H9 (cell line): ENCODE results near the gene COPZ2. TPM values are rescaled to one million over a fixed set of nuclear protein-coding genes. Genes with fewer than 3 reads are reported as not detected.

Experiments
- DNase-seq: peaks from one replicate; pipeline ENCODE4 v3.0.0-alpha.2; 2017
- H2AFZ ChIP-seq: one replicate; pipeline ENCODE4 v1.6.1; 2013; ENCODE audit warnings: mild to moderate bottlenecking, low read length, control low read depth, moderate library complexity
- H2AK5ac ChIP-seq: 2 replicates; pipeline ENCODE4 v1.6.1; 2013; ENCODE audit warnings: low read length, control low read depth, mixed read lengths; ENCODE audit not compliant: insufficient read length
- H2BK120ac ChIP-seq: one replicate; pipeline ENCODE4 v1.6.1; 2013; ENCODE audit warnings: low read depth, mild to moderate bottlenecking, low read length, control low read depth, inconsistent platforms; ENCODE audit not compliant: poor library complexity, severe bottlenecking
- H2BK12ac ChIP-seq: 2 replicates; pipeline ENCODE4 v1.6.1; 2013; ENCODE audit warnings: low read length, control low read depth, mixed read lengths, low read depth; ENCODE audit not compliant: insufficient read length
- H2BK15ac ChIP-seq: 2 replicates; pipeline ENCODE4 v1.6.1; 2013; ENCODE audit warnings: low read depth, low read length, control low read depth
- H2BK20ac ChIP-seq: one replicate; pipeline ENCODE4 v1.6.1; 2013; ENCODE audit warnings: low read depth, mild to moderate bottlenecking, low read length, control low read depth, inconsistent platforms; ENCODE audit not compliant: poor library complexity, severe bottlenecking
- H2BK5ac ChIP-seq: 2 replicates; pipeline ENCODE4 v1.6.1; 2013; ENCODE audit warnings: low read length, control low read depth, mixed read lengths; ENCODE audit not compliant: insufficient read length
- H3K14ac ChIP-seq: 2 replicates; pipeline ENCODE4 v1.6.1; 2013; ENCODE audit warnings: low read length, control low read depth; ENCODE audit not compliant: insufficient read depth
- H3K18ac ChIP-seq: 2 replicates; pipeline ENCODE4 v1.6.1; 2013; ENCODE audit warnings: low read depth, mild to moderate bottlenecking, mixed read lengths, low read length, control low read depth; ENCODE audit not compliant: insufficient read length
- H3K23ac ChIP-seq: 2 replicates; pipeline ENCODE4 v1.6.1; 2013; ENCODE audit warnings: low read length, control low read depth, mixed read lengths, low read depth; ENCODE audit not compliant: insufficient read length
- H3K23me2 ChIP-seq: 2 replicates; pipeline ENCODE4 v1.6.1; 2013; ENCODE audit warnings: low read depth, mild to moderate bottlenecking, mixed read lengths, low read length, control low read depth; ENCODE audit not compliant: insufficient read length, poor library complexity, severe bottlenecking
- H3K27ac ChIP-seq: 2 replicates; pipeline ENCODE4 v1.5.1; 2013; ENCODE audit warnings: low read length, control low read depth, mixed read lengths, low read depth; ENCODE audit not compliant: insufficient read length
- H3K27me3 ChIP-seq: 2 replicates; pipeline ENCODE4 v1.6.1; 2013; ENCODE audit warnings: low read length, control low read depth, inconsistent platforms; ENCODE audit not compliant: insufficient read depth
- H3K4ac ChIP-seq: 2 replicates; pipeline ENCODE4 v1.6.1; 2013; ENCODE audit warnings: low read depth, mild to moderate bottlenecking, control low read depth, inconsistent platforms, low read length, moderate library complexity
- H3K4me1 ChIP-seq: 2 replicates; pipeline ENCODE4 v1.6.1; 2013; ENCODE audit warnings: low read length, control low read depth, inconsistent platforms; ENCODE audit not compliant: insufficient read depth
- H3K4me2 ChIP-seq: 2 replicates; pipeline ENCODE4 v1.6.1; 2013; ENCODE audit warnings: low read length, control low read depth, mixed read lengths; ENCODE audit not compliant: insufficient read length, insufficient read depth
- H3K56ac ChIP-seq: 2 replicates; pipeline ENCODE4 v1.6.1; 2013; ENCODE audit warnings: low read depth, mild to moderate bottlenecking, mixed read lengths, low read length, control low read depth; ENCODE audit not compliant: insufficient read length
- H3K79me1 ChIP-seq: 2 replicates; pipeline ENCODE4 v1.6.1; 2013; ENCODE audit warnings: low read depth, mild to moderate bottlenecking, moderate library complexity, low read length, control low read depth, inconsistent platforms; ENCODE audit not compliant: insufficient read depth, poor library complexity, severe bottlenecking
- H3K79me2 ChIP-seq: 2 replicates; pipeline ENCODE4 v1.6.1; 2013; ENCODE audit warnings: low read length, control low read depth, inconsistent platforms; ENCODE audit not compliant: insufficient read depth
- H3K9ac ChIP-seq: 2 replicates; pipeline ENCODE4 v1.6.1; 2013; ENCODE audit warnings: low read length, control low read depth, mixed read lengths; ENCODE audit not compliant: insufficient read length; ENCODE audit errors: extremely low read depth
- H3K9me3 ChIP-seq: one replicate; pipeline ENCODE4 v1.6.1; 2013; ENCODE audit warnings: low read depth, low read length, inconsistent platforms; ENCODE audit not compliant: control insufficient read depth
- H3T11ph ChIP-seq: one replicate; pipeline ENCODE4 v1.6.1; 2013; ENCODE audit warnings: mild to moderate bottlenecking, low read length, control low read depth, inconsistent platforms
- H4K20me1 ChIP-seq: one replicate; pipeline ENCODE4 v1.6.1; 2013; ENCODE audit not compliant: control insufficient read depth, insufficient read length, insufficient read depth
- H4K5ac ChIP-seq: 2 replicates; pipeline ENCODE4 v1.6.1; 2013; ENCODE audit warnings: low read depth, mild to moderate bottlenecking, mixed read lengths, low read length, control low read depth; ENCODE audit not compliant: insufficient read length
- H4K8ac ChIP-seq: replicated peaks from 2 replicates; pipeline ENCODE4 v1.6.1; 2013; ENCODE audit warnings: low read length, control low read depth, mixed read lengths, low read depth; ENCODE audit not compliant: insufficient read length
- H4K91ac ChIP-seq: 2 replicates; pipeline ENCODE4 v1.6.1; 2013; ENCODE audit warnings: low read depth, mild to moderate bottlenecking, moderate library complexity, mixed read lengths, low read length, control low read depth; ENCODE audit not compliant: insufficient read length
- H3K27ac Mint-ChIP-seq, 3 experiments: 2 replicates in 2 of 3; 3 replicates in 1 of 3; pipeline ENCODE4 v1.8.0; 2020 to 2021; ENCODE audit warnings: mixed read lengths in 3 of 3, mild to moderate bottlenecking in 1 of 3, moderate library complexity in 1 of 3
- H3K27me3 Mint-ChIP-seq: 2 replicates; pipeline ENCODE4 v1.8.0; 2021; ENCODE audit warnings: low read depth, mild to moderate bottlenecking, moderate library complexity, mixed read lengths
- H3K36me3 Mint-ChIP-seq, 3 experiments: 2 replicates in 2 of 3; 3 replicates in 1 of 3; pipeline ENCODE4 v1.8.0; 2020 to 2021; ENCODE audit warnings: low read depth in 3 of 3, mixed read lengths in 3 of 3; ENCODE audit not compliant: insufficient read depth in 1 of 3
- H3K4me1 Mint-ChIP-seq, 2 experiments: 2 replicates each; pipeline ENCODE4 v1.8.0; 2020; ENCODE audit warnings: mixed read lengths in 2 of 2
- H3K4me3 Mint-ChIP-seq, 2 experiments: 2 replicates in 1 of 2; 3 replicates in 1 of 2; pipeline ENCODE4 v1.8.0; 2020 to 2021; ENCODE audit warnings: mild to moderate bottlenecking in 2 of 2, mixed read lengths in 2 of 2, moderate library complexity in 1 of 2
- H3K9me3 Mint-ChIP-seq, 2 experiments: 2 replicates in 1 of 2; 3 replicates in 1 of 2; pipeline ENCODE4 v1.8.0; 2020; ENCODE audit warnings: mild to moderate bottlenecking in 2 of 2, mixed read lengths in 2 of 2, moderate library complexity in 1 of 2
- CTCF ChIP-seq: fragments of 200-600 bp; sonication (generic); conservative IDR thresholded peaks from 3 replicates; pipeline ENCODE4 v1.8.0; 2021; ENCODE audit warnings: antibody characterized with exemption, mild to moderate bottlenecking
- WGBS: extraction: QIAGEN DNeasy Blood & Tissue Kit; methylation state at CpG from one replicate; pipeline ENCODE4 v1.1.7; 2013; ENCODE audit warnings: missing lambda C conversion rate, low lambda C conversion rate, mixed read lengths; ENCODE audit not compliant: insufficient read length; ENCODE audit errors: extremely low coverage; 5-methylcytosine and 5-hydroxymethylcytosine counted together
- total RNA-seq: library from RNA; stranded (reverse); gene quantifications from 2 replicates; pipeline ENCODE4 v1.2.1, GENCODE V29; 2021

The COPZ2 gene
- total RNA-seq, 1 experiment from 2014 or later: 0.68 TPM

- Histone ChIP-seq H3K18ac (no peak overlapping the region), H2BK15ac (no peak overlapping the region), H3K27ac (no peak overlapping the region), H4K8ac (no peak overlapping the region), H2BK20ac (no peak overlapping the region), H2AFZ (no peak overlapping the region), H3K9ac (no peak overlapping the region), H3K4me2 (no peak overlapping the region), H2AK5ac (no peak overlapping the region), H3K79me2 (no peaks in the 10 kb centered on the region), H3K23me2 (peaks cover 9% of the 10 kb centered on the region), H3K4me1 (no peaks in the 10 kb centered on the region), H4K91ac (no peak overlapping the region), H3K9me3 (no peaks in the 10 kb centered on the region), H3K4ac (no peak overlapping the region), H4K5ac (no peak overlapping the region), H3T11ph (no peak overlapping the region), H2BK5ac (no peak overlapping the region), H3K79me1 (no peaks in the 10 kb centered on the region), H3K27me3 (no peaks in the 10 kb centered on the region; the same call in 1 of the 2 replicates), H3K56ac (no peak overlapping the region), H3K23ac (no peak overlapping the region), H4K20me1 (no peaks in the 10 kb centered on the region), H2BK12ac (no peak overlapping the region), H2BK120ac (no peak overlapping the region), H3K14ac (no peak overlapping the region)
- TF ChIP-seq CTCF: no peak
- H3K36me3 Mint-ChIP-seq: no peaks in the 10 kb centered on the region; a peak in 1 of 7 replicates
- peaks cover 29% of the 10 kb centered on the region for H3K27me3 Mint-ChIP-seq
- DNase-seq: peak; percentile 40
- H3K27ac Mint-ChIP-seq: 0 out of 7 replicates have a peak overlapping the region, but pooled peaks of 1 of the 3 experiments have one; percentile 36
- no peaks in the 10 kb centered on the region for H3K9me3 Mint-ChIP-seq
- WGBS: no CpG with 5 or more reads among the region's 8 CpGs
- H3K4me3 Mint-ChIP-seq: no peak overlapping the region
- H3K4me1 Mint-ChIP-seq: peaks cover 38 to 43% of the 10 kb centered on the region in 2 experiments
Observed at GRCh38 chr17:48014595-48015111, 22.9 kb downstream of the COPZ2 start.
